ENCODE data around the gene JAZF1.

DNA sequence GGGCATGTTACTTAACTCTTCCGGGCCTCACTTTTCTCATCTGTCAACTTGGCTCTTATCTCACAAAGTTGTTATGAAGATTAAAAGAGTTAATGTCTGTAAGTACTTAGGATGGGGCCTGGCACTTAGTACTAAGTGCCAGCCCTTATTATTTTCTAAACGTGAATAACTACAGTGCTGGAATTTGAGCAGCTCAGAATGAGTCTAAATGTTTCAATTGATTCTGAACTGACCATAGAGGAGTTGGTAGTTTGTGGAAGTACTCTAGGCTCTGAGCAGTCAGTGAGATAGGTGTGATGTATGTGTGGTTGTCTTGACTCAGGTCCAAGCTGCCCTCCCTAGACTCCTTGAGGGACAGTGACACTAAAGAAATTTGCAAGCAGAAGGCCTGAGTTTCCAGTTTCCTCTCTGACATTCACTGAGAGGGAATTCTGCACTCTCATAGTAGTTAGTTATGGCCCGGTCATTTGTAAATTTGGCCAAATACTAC, 18.5 kb upstream of the JAZF1 start:
- TF ChIP-seq, protein P1, sequence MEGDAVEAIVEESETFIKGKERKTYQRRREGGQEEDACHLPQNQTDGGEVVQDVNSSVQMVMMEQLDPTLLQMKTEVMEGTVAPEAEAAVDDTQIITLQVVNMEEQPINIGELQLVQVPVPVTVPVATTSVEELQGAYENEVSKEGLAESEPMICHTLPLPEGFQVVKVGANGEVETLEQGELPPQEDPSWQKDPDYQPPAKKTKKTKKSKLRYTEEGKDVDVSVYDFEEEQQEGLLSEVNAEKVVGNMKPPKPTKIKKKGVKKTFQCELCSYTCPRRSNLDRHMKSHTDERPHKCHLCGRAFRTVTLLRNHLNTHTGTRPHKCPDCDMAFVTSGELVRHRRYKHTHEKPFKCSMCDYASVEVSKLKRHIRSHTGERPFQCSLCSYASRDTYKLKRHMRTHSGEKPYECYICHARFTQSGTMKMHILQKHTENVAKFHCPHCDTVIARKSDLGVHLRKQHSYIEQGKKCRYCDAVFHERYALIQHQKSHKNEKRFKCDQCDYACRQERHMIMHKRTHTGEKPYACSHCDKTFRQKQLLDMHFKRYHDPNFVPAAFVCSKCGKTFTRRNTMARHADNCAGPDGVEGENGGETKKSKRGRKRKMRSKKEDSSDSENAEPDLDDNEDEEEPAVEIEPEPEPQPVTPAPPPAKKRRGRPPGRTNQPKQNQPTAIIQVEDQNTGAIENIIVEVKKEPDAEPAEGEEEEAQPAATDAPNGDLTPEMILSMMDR (IDR thresholded peaks at IDR 0.05), result no peak
- no peak for TF ChIP-seq POLR2A (IDR thresholded peaks at IDR 0.05)
